ENCODE results near the gene ZIC1.

Gene ZIC1

DNA sequence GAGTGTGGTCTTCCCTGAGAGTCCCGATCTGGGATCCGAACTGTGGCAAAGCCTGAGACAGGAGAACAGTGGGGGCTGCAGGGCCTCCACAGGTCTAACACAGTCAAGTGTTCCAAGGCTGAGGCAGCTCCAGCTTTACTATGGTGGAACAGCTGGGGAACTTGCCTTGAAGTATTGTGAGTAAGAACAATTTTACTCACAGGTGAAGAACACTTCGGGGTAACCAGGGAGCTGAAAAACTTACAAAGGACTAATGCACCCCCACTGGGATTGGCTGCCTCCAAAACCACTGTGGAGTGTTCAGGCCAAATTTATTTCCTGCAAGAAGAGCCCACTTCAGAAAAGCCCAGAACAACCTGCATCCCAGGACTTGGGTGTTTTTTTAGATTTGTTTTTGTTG, 28.2 kb upstream of the ZIC1 start:
- DNase-seq = no peak

GRCh38 chr3:147381596-147381995, 27.6 kb upstream of the ZIC1 start:
- no peak for DNase-seq

DNA sequence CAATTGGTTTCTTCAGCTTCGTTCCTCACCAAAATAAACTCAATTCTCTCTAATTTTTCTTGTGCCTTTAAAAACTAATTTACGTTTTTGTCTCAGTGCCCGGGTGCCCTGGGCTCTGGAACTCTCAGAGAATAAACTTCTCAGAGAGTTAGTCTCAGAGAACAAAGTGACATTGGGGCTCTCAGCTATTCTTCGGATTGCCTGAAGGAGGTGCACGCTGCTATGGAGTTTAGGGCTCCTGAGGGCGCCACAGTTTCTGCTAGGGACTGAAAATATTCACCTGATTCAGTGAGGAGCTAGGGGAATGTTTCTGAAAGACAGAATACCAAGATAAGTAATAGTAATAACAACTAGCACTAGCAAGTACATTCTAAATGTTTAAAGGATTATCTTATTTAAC, 25.5 kb upstream of the ZIC1 start:
- DNase-seq = no peak

DNA sequence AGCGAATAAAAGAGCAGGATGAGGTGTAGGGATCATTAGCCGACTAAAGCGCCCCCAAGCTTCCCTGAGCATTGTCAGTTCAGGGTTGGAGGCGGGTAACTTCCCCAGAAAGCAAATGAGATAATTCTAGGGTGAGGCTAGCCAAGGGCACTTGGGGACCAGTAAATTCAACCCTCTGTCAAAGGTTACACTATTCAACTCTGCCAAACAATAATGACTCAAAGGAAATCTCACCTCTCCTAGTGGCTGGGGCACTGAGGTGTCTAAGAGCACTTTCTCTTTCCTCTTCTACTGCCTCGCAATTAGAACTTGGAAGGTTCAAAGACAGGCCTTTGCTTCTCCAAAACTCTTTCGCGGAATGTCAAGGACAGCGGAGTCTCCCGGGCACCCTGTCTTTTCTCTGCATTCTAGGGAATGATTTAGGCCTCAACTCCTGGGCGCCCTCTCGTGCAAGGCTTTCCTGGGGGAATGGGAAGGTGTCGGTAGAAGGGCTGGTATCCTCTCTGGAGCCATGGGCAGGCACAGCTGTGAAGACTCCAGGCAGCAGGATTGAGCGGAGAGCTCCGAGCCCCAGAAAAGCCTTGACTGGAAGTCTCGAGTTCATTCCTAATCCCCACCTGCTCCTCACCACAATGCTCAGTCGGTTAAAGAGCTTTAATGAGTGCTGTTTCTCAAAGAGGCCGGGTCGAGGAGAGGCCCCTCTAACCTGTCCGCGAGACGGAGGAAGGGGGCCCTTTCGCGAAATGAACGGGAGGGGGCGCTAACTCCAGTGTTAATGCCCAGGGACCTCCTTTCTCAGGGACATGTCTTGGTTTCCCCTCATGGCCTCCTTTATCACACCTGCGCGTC, 24.7 kb upstream of the ZIC1 start:
- DNase-seq = no peak

GRCh38 chr3:147385059-147386012, 23.8 kb upstream of the ZIC1 start:
- no peak for DNase-seq

DNA sequence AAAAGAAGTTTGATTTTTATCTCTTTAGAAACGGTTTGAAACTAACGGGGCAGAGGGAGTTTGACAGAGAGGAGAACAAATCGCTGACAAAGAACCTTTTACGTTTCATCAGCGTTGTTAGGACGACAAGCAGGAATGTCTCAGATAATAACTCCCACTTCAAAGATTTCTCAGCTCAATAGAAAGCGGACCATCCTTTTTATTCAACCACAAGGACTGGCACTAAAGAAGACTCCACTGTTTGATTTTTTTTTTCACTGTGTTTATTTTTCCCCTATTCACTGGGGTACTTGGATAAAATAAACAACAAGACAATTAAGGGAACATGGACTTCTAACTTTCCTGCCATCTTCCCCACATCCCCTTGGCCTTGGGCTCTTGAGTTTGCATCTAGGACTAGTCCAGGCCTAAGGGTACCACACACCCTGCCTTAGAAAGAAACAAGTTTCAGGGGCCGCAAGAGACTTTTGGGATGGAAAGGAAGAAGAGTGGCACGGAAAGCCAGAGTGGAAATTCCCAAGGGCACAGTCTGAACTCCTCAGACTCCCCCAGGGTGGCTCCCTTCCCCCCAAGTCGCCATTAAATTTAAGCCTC, 21.8 kb upstream of the ZIC1 start:
- DNase-seq = no peak

- DNase-seq = no peak
Measured at GRCh38 chr3:147387885-147388699, 21.1 kb upstream of the ZIC1 start.

DNA sequence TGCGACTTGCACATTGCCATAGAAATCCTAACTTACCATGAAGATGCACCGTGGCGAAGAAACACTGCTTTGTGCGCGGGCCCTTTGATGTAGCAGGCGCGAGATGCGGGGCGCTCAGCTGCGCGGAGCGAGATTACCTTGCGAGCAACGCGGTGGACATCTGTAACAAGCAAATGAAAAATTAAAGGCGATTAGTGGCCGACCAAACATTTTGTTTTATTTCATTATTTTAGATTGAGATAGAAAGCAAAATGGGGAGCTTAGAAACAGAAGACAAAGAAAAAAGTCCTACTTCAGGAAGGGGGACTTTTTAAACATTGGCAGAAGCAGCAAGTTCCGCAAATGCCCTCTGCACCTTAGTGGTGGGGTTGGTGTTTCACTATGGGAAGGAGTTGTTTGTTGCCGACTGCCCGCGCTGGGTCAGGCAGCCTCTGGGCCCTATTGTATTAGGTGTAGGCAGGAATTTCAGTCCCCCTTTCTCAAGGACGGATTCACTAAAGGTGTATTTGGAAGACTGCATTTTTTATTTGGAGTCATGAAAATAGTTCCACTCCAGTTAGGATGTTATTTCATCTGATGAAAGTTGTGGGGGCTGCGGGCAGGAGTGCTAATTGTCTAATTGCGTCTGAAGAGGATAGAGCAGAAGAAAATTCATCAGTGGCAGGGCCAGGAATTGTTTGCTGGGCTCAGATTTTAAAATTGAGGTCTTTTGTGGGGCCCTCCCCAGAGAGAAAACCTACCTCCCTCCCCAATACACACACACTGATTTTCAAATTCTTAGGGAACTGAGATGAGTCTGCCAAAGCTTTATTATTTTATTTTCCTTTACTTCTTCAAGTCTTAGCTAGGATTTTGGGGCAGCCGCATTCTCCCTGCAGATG, 20.2 kb upstream of the ZIC1 start:
- no peak for DNase-seq

GRCh38 chr3:147389717-147390116, 19.4 kb upstream of the ZIC1 start:
- DNase-seq = no peak

GRCh38 chr3:147390589-147391569, 18.3 kb upstream of the ZIC1 start:
- no peak for DNase-seq

GRCh38 chr3:147391781-147392624, 17.2 kb upstream of the ZIC1 start:
- DNase-seq = peak; percentile 94

GRCh38 chr3:147392625-147392946, 16.6 kb upstream of the ZIC1 start:
- DNase-seq = peak; percentile 80

DNA sequence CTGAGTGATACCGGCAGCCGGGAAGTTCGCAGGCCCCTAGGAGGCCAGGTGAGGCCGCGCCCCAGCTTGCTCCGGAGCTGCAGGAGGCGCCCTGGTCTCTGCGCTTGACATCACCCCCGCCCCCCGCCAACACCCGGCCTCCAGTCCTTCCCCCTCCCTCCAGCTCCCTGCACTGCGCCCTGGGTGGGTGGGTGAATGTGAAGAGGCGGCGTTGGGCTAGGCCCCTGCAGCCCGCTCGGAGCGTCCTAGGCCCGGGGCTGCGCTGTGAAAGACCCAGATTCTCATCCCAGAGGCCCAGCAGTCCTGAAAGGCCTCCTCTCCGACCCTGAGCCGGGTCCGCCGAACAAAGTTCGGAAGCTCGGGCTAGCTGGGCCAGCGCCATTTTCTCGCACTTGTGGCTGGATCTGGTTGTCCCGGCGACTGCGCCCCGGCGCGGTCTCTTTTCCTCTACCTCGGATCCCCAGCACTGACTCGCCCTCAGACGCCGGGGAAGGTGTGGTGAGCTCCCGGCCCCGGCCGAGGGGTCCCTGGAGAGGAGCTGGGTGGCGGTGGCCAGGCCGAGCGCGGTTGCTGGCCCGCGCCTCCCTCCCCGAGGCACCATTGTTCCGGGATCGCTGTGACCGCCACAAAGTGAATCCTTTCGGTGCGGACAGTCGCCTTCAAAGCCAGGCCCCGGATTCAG, 15.8 kb upstream of the ZIC1 start:
- peak; percentile 81 for DNase-seq

- DNase-seq = peak; percentile 14
Measured at GRCh38 chr3:147393943-147394883, 15.0 kb upstream of the ZIC1 start.

DNA sequence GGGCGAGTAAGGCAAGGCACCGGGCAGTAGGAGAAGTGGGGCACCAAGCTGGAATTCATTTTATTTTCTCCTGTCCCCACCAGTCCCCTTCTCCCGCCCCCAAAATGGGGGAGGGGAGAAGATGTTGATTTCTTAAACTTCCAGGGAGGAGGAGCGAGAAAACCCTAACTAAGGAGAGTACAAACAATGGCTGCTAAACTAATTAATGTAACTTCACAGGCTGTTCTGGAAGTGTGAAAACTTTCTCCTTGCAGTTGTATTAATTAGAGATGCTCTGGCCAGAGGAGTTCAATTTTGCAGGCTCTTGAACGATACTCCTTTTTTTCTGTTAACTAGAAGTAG, 14.3 kb upstream of the ZIC1 start:
- DNase-seq = no peak

- DNase-seq = no peak
Measured at GRCh38 chr3:147395899-147396711, 13.1 kb upstream of the ZIC1 start.

GRCh38 chr3:147396712-147397046, 12.5 kb upstream of the ZIC1 start:
- no peak for DNase-seq

Data from NCI-H510A treated with DMSO at 0.1 percent for 48 hours (cell line).